ENCODE results near the gene CARD11.
"Not testable (repeated sequence)": the region's sequence is repeated elsewhere in the genome, so short reads cannot be mapped to it uniquely, and the experiment has no call there.

The CARD11 gene

GRCh38 chr7:3042861-3043489 is 692 bp downstream of the CARD11 start:
- in situ Hi-C loops (cut with MboI; ENCODE audit: low sequenced_read_pairs), result no loop called here
- no peak for DNase-seq (ENCODE audit: low spot score in 2 of 2)
- H3K27me3 ChIP-seq (ENCODE audit: low read depth), result no peaks in the 10 kb centered on the region

GRCh38 chr7:3041986-3042675 is 1.5 kb downstream of the CARD11 start:
- no peaks in the 10 kb centered on the region for H3K9me3 ChIP-seq
- no peaks in the 10 kb centered on the region for H3K27me3 ChIP-seq (ENCODE audit: low read depth)
- H3K4me1 ChIP-seq, result no peaks in the 10 kb centered on the region
- H3K4me3 ChIP-seq, result no peak overlapping the region
- in situ Hi-C loops (cut with MboI; ENCODE audit: low sequenced_read_pairs), result no loop called here
- DNase-seq (ENCODE audit: low spot score in 2 of 2), result no peak
- H3K36me3 ChIP-seq (replicated peaks), result no peaks in the 10 kb centered on the region

More at GRCh38 chr7:3042861-3043489, 692 bp downstream of the CARD11 start:
- Histone ChIP-seq H3K4me1 (no peaks in the 10 kb centered on the region), H3K9me3 (no peaks in the 10 kb centered on the region), H3K4me3 (no peak overlapping the region), H3K36me3 (replicated peaks) (no peaks in the 10 kb centered on the region)

- H3K4me3 ChIP-seq, result no peak overlapping the region
- no peak for DNase-seq (ENCODE audit: low spot score in 2 of 2)
- H3K4me1 ChIP-seq, result no peaks in the 10 kb centered on the region
- no peaks in the 10 kb centered on the region for H3K9me3 ChIP-seq
- H3K36me3 ChIP-seq (replicated peaks), result no peaks in the 10 kb centered on the region
- no peaks in the 10 kb centered on the region for H3K27me3 ChIP-seq (ENCODE audit: low read depth)
- in situ Hi-C loops (cut with MboI; ENCODE audit: low sequenced_read_pairs), result no loop called here
Measured at GRCh38 chr7:3039787-3040186, 3.9 kb downstream of the CARD11 start.

GRCh38 chr7:3038011-3038410 is 5.7 kb downstream of the CARD11 start:
- H3K36me3 ChIP-seq (replicated peaks); H3K27me3 ChIP-seq (ENCODE audit: low read depth); in situ Hi-C loops (cut with MboI; ENCODE audit: low sequenced_read_pairs); H3K9me3 ChIP-seq; DNase-seq (ENCODE audit: low spot score in 2 of 2); H3K4me1 ChIP-seq; H3K4me3 ChIP-seq: not testable (repeated sequence)

- H3K4me1 ChIP-seq, result no peaks in the 10 kb centered on the region
- DNase-seq (ENCODE audit: low spot score in 2 of 2), result no peak
- no peaks in the 10 kb centered on the region for H3K9me3 ChIP-seq
- no peak overlapping the region for H3K4me3 ChIP-seq
- in situ Hi-C loops (cut with MboI; ENCODE audit: low sequenced_read_pairs), result no loop called here
- H3K36me3 ChIP-seq (replicated peaks), result no peaks in the 10 kb centered on the region
- no peaks in the 10 kb centered on the region for H3K27me3 ChIP-seq (ENCODE audit: low read depth)
Measured at GRCh38 chr7:3037259-3037658, 6.4 kb downstream of the CARD11 start.

- in situ Hi-C loops (cut with MboI; ENCODE audit: low sequenced_read_pairs), result no loop called here
- no peak overlapping the region for H3K4me3 ChIP-seq
- no peaks in the 10 kb centered on the region for H3K36me3 ChIP-seq (replicated peaks)
- DNase-seq (ENCODE audit: low spot score in 2 of 2), result no peak
- no peaks in the 10 kb centered on the region for H3K27me3 ChIP-seq (ENCODE audit: low read depth)
- H3K9me3 ChIP-seq, result no peaks in the 10 kb centered on the region
- H3K4me1 ChIP-seq, result no peaks in the 10 kb centered on the region
Measured at GRCh38 chr7:3034591-3035150, 9.0 kb downstream of the CARD11 start.

GRCh38 chr7:3033581-3033980 is 10.1 kb downstream of the CARD11 start:
- H3K36me3 ChIP-seq (replicated peaks), result no peaks in the 10 kb centered on the region
- no peak overlapping the region for H3K4me3 ChIP-seq
- no peaks in the 10 kb centered on the region for H3K9me3 ChIP-seq
- DNase-seq (ENCODE audit: low spot score in 2 of 2), result no peak
- H3K27me3 ChIP-seq (ENCODE audit: low read depth), result no peaks in the 10 kb centered on the region
- H3K4me1 ChIP-seq, result no peaks in the 10 kb centered on the region
- in situ Hi-C loops (cut with MboI; ENCODE audit: low sequenced_read_pairs), result no loop called here

- H3K27me3 ChIP-seq (ENCODE audit: low read depth), result no peaks in the 10 kb centered on the region
- no peaks in the 10 kb centered on the region for H3K36me3 ChIP-seq (replicated peaks)
- no peak overlapping the region for H3K4me3 ChIP-seq
- no peak for DNase-seq (ENCODE audit: low spot score in 2 of 2)
- H3K4me1 ChIP-seq, result no peaks in the 10 kb centered on the region
- H3K9me3 ChIP-seq, result no peaks in the 10 kb centered on the region
- in situ Hi-C loops (cut with MboI; ENCODE audit: low sequenced_read_pairs), result no loop called here
Measured at GRCh38 chr7:3033136-3033535, 10.5 kb downstream of the CARD11 start.

GRCh38 chr7:3032256-3032655 is 11.4 kb downstream of the CARD11 start:
- Histone ChIP-seq H3K4me3 (no peak overlapping the region), H3K4me1 (no peaks in the 10 kb centered on the region), H3K9me3 (no peaks in the 10 kb centered on the region), H3K36me3 (replicated peaks) (no peaks in the 10 kb centered on the region), H3K27me3 (ENCODE audit: low read depth) (no peaks in the 10 kb centered on the region)
- DNase-seq (ENCODE audit: low spot score in 2 of 2), result no peak
- in situ Hi-C loops (cut with MboI; ENCODE audit: low sequenced_read_pairs), result no loop called here

- H3K36me3 ChIP-seq (replicated peaks), result no peaks in the 10 kb centered on the region
- no peaks in the 10 kb centered on the region for H3K27me3 ChIP-seq (ENCODE audit: low read depth)
- no peaks in the 10 kb centered on the region for H3K4me1 ChIP-seq
- no peaks in the 10 kb centered on the region for H3K9me3 ChIP-seq
- in situ Hi-C loops (cut with MboI; ENCODE audit: low sequenced_read_pairs), result no loop called here
- H3K4me3 ChIP-seq, result no peak overlapping the region
- DNase-seq (ENCODE audit: low spot score in 2 of 2), result no peak
Measured at GRCh38 chr7:3029138-3029537, 14.5 kb downstream of the CARD11 start.

- no peak for DNase-seq (ENCODE audit: low spot score in 2 of 2)
Measured at GRCh38 chr7:3028758-3029093, 14.9 kb downstream of the CARD11 start.

GRCh38 chr7:3028071-3028757 is 15.5 kb downstream of the CARD11 start:
- no peak for DNase-seq (ENCODE audit: low spot score in 2 of 2)

More at GRCh38 chr7:3028758-3029093, 14.9 kb downstream of the CARD11 start:
- Histone ChIP-seq H3K4me1 (no peaks in the 10 kb centered on the region), H3K9me3 (no peaks in the 10 kb centered on the region), H3K36me3 (replicated peaks) (no peaks in the 10 kb centered on the region), H3K27me3 (ENCODE audit: low read depth) (no peaks in the 10 kb centered on the region), H3K4me3 (no peak overlapping the region)
- in situ Hi-C loops (cut with MboI; ENCODE audit: low sequenced_read_pairs), result no loop called here

GRCh38 chr7:3027005-3027845 is 16.4 kb downstream of the CARD11 start:
- in situ Hi-C loops (cut with MboI; ENCODE audit: low sequenced_read_pairs), result no loop called here
- H3K9me3 ChIP-seq, result no peaks in the 10 kb centered on the region
- H3K4me3 ChIP-seq, result no peak overlapping the region
- H3K27me3 ChIP-seq (ENCODE audit: low read depth), result no peaks in the 10 kb centered on the region
- H3K36me3 ChIP-seq (replicated peaks), result no peaks in the 10 kb centered on the region
- H3K4me1 ChIP-seq, result no peaks in the 10 kb centered on the region
- no peak for DNase-seq (ENCODE audit: low spot score in 2 of 2)

More at GRCh38 chr7:3028071-3028757, 15.5 kb downstream of the CARD11 start:
- Histone ChIP-seq H3K4me1 (no peaks in the 10 kb centered on the region), H3K27me3 (ENCODE audit: low read depth) (no peaks in the 10 kb centered on the region), H3K9me3 (no peaks in the 10 kb centered on the region), H3K36me3 (replicated peaks) (no peaks in the 10 kb centered on the region), H3K4me3 (no peak overlapping the region)
- in situ Hi-C loops (cut with MboI; ENCODE audit: low sequenced_read_pairs), result no loop called here

Measured in HAP-1 (cell line).